NK-92 (cell line): Measurements from ENCODE around the gene PTPRU.
"Not testable (repeated sequence)": the region's sequence is repeated elsewhere in the genome, so short reads cannot be mapped to it uniquely, and the experiment has no call there.

Experiments used
- DNase-seq: peaks from one replicate; lab custom pipeline; 2025; ENCODE audit not compliant: unreplicated experiment; lab: John Stamatoyannopoulos, UW

PTPRU gene

DNA sequence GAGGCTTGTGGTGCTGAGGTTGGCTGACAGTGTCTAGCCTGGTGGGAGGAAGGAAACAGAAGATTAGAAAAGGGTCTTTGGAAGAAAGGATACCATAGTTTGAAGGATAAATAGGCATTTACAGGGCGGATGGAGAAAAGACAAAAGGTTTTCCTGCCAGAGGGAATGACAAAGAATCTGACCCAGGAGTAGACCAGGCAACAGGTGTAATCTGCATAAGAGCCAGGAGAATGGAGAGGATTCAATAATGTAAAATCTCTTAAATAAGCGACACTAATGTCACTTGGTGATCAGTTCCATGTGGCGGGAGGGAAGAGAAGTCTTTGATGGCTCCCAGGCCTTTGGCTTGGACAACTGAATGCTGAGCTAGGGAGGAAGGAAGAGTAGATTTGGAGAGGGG is 15.0 kb upstream of the PTPRU start:
- DNase-seq, result no peak

DNA sequence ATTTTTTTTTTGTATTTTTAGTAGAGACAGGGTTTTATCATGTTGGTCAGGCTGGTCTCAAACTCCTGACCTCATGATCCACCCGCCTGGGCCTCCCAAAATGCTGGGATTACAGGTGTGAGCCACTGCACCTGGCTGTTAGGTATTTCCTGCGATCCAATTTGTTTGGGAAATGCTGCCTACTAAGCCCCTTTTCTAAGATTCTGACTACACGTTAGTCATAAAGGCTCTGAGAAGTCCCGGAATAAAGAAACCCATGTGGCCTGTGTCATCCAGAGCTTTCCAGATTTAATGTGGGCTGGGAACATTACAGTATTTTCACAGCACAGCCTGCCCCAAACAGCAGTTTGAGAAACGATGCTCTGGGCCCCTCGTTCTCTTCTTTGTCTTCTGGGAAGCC is 14.1 kb upstream of the PTPRU start:
- not testable (repeated sequence) for DNase-seq

- DNase-seq, result no peak
These were observed 13.6 kb upstream of the PTPRU start for GRCh38 chr1:29222686-29223085.

DNA sequence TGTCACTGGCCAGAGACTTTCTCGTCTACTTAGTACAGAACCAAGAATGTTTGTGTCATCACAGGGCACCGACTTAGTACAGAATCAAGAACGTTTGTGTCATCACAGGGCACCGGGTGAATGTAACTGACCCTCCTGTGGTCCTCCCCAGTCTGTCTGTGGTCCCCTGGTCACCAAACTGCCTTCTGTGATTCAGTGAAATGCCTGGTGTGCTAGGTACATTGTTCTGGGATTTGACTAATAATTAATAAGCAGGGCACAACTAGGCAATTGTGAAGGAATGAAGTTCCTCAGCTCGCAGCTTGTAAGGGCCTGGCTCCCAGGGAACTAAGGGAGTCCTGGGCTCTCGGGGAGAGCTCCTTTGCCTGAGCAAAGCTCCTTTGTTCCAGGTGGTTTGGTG is 12.8 kb upstream of the PTPRU start:
- DNase-seq, result no peak

- no peak for DNase-seq
These were observed 11.9 kb upstream of the PTPRU start for GRCh38 chr1:29224356-29224837.

GRCh38 chr1:29225361-29225760 is 11.0 kb upstream of the PTPRU start:
- no peak for DNase-seq

DNA sequence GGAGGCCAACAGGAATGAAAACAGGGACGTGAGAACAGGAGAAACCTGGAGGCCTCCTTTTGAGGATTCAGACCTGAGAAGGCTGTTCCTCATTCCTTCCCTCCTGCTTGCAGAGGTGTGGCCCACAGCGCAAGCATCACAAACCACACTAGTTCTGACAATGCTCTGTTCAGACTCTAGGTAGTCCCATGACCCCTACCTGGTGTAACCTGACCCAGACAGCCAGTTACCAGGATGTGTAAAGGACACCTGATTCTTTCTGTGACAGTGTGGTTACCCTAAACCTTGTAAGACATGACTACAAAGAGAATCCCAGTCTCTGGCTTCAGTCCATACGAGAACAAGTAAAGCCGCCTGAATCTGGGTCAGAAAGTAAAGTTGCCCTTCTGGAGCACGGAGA is 8.8 kb upstream of the PTPRU start:
- DNase-seq, result no peak

- DNase-seq, result no peak
These were observed 6.1 kb upstream of the PTPRU start for GRCh38 chr1:29230204-29230552.

DNA sequence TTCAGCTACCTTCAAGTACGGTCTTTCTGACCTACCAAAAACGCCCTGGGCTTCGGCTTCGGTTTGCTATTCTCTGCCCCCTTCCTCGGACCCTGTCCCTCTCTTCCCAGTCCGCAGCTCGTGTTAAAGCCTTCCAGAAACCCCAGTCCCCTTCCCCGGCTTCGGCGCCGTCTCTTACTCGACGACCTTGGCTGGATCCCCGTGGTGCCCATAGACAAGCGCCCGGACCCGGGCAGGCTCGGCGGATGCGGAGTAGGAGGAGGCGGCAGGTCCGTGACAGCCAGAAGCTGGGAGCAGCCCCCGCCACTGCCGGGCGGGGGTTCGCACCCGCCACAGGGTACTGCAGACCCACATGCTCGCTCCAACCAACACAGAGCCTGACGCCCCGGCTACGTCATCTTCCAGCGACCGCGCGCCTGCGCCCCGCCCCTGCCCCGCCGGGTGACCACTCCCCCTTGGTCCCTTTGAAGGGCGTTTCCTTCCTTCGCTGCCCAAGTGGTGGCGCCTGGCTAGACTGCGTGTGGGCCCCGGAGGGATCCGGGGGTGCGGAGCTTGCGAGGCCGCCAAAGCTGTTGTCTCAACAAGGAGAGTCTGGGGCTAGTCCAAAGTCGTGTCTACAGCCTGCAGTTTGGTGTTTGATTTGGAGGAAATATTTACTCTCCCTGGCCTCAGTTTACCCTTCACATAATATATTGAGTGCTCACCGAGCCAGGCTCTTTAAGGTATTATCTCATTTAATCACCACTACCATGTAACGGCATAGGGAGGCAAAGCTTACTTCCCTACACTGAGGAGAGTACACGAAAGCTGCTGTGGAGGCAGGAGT is 5.6 kb upstream of the PTPRU start, which contains the start of gene MECR:
MECR (minus strand) TSS at position 382 of the 826 bp plus-strand sequence; CDS start at position 354, 28 bp downstream.
- peak; percentile 51 for DNase-seq

DNA sequence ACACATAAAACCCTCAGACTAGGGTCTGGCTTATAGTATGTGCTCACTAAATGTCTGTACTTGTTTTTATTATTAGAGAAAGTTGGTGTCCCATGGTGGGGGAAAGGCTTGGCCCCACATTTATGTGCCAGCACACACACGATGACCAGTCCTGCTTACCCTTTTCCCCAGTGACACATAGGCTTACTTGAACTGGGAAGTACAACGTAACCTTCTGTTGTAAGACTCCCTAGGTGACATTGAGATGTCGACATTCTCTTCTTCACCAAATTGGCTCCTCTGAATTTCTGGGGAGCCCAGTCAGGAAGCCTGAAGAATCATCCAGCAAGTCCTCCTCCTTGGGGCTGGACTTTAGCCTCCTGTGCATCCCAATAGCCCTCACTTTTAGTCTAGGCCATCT is 3.9 kb upstream of the PTPRU start:
- no peak for DNase-seq

DNA sequence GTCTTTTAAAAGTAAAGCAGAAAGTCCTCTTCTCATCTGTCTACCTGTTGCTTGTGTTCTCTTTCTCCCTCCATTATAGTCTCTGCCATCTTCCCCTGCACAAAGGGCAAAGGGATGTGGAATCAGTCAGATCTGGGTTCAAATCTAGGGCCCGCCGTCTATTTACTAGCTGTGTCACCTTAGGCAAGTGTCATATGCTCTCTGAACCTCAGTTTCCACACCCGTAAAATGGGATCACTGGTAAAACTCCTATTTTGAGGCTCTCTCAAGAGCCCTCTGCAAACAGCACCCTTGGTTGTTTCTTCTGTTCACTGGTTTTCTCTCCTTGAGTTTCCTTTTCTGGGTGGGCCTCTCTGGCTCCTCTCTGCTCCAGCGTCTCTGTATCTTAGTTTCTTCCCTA is 2.6 kb upstream of the PTPRU start:
- no peak for DNase-seq

- DNase-seq, result no peak
These were observed 1.9 kb upstream of the PTPRU start for GRCh38 chr1:29234471-29234870.

GRCh38 chr1:29234881-29235280 is 1.4 kb upstream of the PTPRU start:
- DNase-seq, result not testable (repeated sequence)

GRCh38 chr1:29236712-29237128 is 398 bp downstream of the PTPRU start:
- no peak for DNase-seq

- DNase-seq, result no peak
These were observed 953 bp downstream of the PTPRU start for GRCh38 chr1:29237129-29237821.

GRCh38 chr1:29237852-29238619 is 1.7 kb downstream of the PTPRU start:
- DNase-seq, result no peak

DNA sequence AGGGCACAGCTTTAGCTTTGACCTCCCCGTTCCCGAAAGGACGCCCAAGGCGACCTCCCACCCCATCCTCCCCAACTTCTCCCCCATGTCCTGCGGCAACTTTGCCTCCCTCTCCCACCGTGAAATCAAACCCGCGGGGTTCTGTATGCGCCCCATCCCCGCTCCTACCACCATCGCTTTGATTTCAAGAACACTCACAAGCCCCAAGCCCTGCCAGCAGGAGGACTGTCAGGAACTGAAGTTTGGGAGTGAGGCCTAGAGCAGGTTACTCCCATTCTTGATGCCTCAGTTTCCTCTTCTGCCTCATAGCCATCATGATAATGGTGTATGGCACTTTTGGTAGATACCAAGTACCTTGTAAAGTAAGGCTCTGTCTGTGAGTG is 2.3 kb downstream of the PTPRU start:
- DNase-seq, result no peak

- no peak for DNase-seq
These were observed 2.8 kb downstream of the PTPRU start for GRCh38 chr1:29239142-29239541.

DNA sequence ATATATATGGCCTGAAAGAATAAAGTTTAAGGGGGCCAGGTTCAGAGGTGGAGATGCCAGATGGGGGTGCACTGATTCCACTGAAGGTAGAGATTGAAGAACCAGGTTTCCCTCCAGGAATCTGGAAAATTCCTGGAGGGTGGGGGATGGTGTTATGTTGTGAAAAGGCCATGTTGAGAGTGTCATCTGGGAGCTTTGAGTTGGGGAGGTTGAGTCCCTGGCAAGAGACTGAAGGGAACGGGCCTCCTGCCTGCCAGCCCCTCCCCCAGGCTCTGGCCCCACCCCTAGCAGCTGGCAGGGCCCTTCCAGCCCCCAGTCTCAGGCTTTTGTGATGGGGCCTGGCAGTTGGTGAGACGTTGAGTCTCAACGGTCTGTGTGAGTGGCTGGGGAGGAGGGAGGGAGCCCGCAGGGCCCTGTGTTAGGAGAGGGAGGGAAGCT is 4.1 kb downstream of the PTPRU start:
- DNase-seq, result no peak

DNA sequence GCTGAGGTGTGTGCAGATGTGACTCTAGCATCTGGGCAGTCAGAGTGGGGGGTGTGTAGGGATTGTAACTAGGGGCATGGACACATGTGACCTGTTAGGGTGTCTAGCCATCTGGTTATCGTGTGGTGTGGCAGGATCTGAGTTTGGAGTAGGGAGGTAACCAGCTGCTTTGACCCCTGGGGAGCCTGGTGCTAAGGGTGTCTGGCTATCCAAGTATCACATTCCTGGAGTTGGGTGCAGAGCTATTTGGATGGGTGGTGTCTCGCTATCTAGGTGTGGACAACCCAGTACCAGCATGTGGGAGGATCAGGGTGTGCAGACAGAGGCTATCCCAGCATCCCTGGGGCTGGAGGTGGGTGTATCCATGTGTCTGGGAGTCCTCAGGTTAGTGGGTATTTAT is 4.7 kb downstream of the PTPRU start:
- DNase-seq, result no peak

- no peak for DNase-seq
These were observed 6.9 kb downstream of the PTPRU start for GRCh38 chr1:29243023-29243870.
